Common myeloid progenitor, CD34-positive (primary cell): ENCODE measurements around the gene MARCHF6.

ENCODE experiments used
- CTCF ChIA-PET: fragments of 350-600 bp; sonication (Branson Sonifier 250); formaldehyde crosslinking; loops from one replicate; lab custom pipeline; 2021; ENCODE audit warnings: antibody characterized with exemption; lab: Charles Lee
- POLR2A ChIA-PET: fragments of 350-600 bp; sonication (Branson Sonifier 250); formaldehyde crosslinking; loops from one replicate; lab custom pipeline; 2021; ENCODE audit warnings: antibody characterized with exemption; lab: Charles Lee
- DNase-seq, 3 donors: peaks; one replicate each; pipeline versions ENCODE4 v3.0.0 to v3.0.0-alpha.2; 2013
- H3K27ac ChIP-seq, 2 experiments: 1 replicate in 1 of 2; 2 replicates in 1 of 2; pipeline ENCODE4 v1.7.0; 2013; ENCODE audit warnings: inconsistent platforms in 2 of 2, low read length in 2 of 2, mild to moderate bottlenecking in 2 of 2, low read depth in 1 of 2, moderate library complexity in 1 of 2; ENCODE audit not compliant: severe bottlenecking in 2 of 2, insufficient read depth in 1 of 2, poor library complexity in 1 of 2
- H3K27me3 ChIP-seq, 5 experiments: replicated peaks in 2 of 5; 1 replicate in 3 of 5; 2 replicates in 2 of 5; pipeline versions ENCODE4 v1.6.1 to v1.7.0; 2013; ENCODE audit warnings: low read length in 4 of 5, mild to moderate bottlenecking in 2 of 5, moderate library complexity in 2 of 5, inconsistent platforms in 1 of 5; ENCODE audit not compliant: insufficient read depth in 5 of 5, control insufficient read depth in 4 of 5
- H3K36me3 ChIP-seq, 4 experiments: 1 replicate in 2 of 4; 2 replicates in 2 of 4; pipeline versions ENCODE4 v1.6.1 to v1.7.0; 2013; ENCODE audit warnings: low read length in 3 of 4, control low read depth in 1 of 4, mild to moderate bottlenecking in 1 of 4; ENCODE audit not compliant: control insufficient read depth in 4 of 4, insufficient read depth in 4 of 4
- H3K4me1 ChIP-seq, 4 experiments: 1 replicate in 3 of 4; 2 replicates in 1 of 4; pipeline versions ENCODE4 v1.6.1 to v1.7.1; 2013; ENCODE audit warnings: low read length in 3 of 4, mild to moderate bottlenecking in 3 of 4, control low read depth in 1 of 4, inconsistent platforms in 1 of 4, moderate library complexity in 1 of 4; ENCODE audit not compliant: control insufficient read depth in 4 of 4, insufficient read depth in 4 of 4; ENCODE audit errors: control extremely low read depth in 1 of 4
- H3K4me3 ChIP-seq, 7 experiments: 1 replicate in 4 of 7; 2 replicates in 3 of 7; pipeline versions ENCODE4 v1.5.1 to v1.7.0; 2013; ENCODE audit warnings: mild to moderate bottlenecking in 7 of 7, low read length in 6 of 7, moderate library complexity in 6 of 7, inconsistent platforms in 2 of 7, low read depth in 2 of 7, control low read depth in 1 of 7; ENCODE audit not compliant: insufficient read depth in 4 of 7, control insufficient read depth in 1 of 7; ENCODE audit errors: extremely low read depth in 1 of 7
- H3K9me3 ChIP-seq, 5 experiments: 1 replicate in 4 of 5; 2 replicates in 1 of 5; pipeline versions ENCODE4 v1.6.1 to v1.7.1; 2013; ENCODE audit warnings: low read length in 4 of 5, mild to moderate bottlenecking in 2 of 5, inconsistent platforms in 1 of 5, low read depth in 1 of 5, moderate library complexity in 1 of 5; ENCODE audit not compliant: control insufficient read depth in 4 of 5, insufficient read depth in 2 of 5; ENCODE audit errors: control extremely low read depth in 1 of 5
- WGBS: methylation state at CpG from one replicate; pipeline ENCODE4 v1.1.5; 2013; ENCODE audit not compliant: insufficient coverage; 5-methylcytosine and 5-hydroxymethylcytosine counted together

MARCHF6 gene

DNA sequence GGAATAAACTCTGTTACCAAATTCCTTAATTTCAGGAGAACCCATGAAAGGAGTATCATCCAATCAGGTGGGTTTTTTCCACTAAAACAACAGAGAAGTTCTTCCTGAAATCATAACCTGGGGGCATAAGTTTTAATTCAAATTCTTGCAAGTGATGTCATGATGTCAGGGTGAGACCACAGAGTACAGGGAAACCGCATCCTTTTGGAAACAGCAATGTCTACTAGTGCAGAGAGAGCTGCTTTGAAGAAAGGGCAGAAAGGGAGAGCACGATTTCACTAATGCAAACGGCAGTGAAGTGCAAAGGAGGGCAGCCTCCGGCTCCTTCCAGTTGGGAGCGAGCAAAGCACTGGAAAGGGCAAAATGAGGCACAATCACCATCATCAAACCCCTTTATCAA lies 25.2 kb upstream of the MARCHF6 start:
- Histone ChIP-seq H3K4me1 (peaks cover 0 to 8% (median 6%) of the 10 kb centered on the region in 4 experiments), H3K4me3 (no peak overlapping the region), H3K27me3 (peaks cover 0 to 25% (median 6%) of the 10 kb centered on the region in 5 experiments), H3K36me3 (no peaks in the 10 kb centered on the region), H3K9me3 (no peaks in the 10 kb centered on the region), H3K27ac (no peak overlapping the region)
- ChIA-PET POLR2A (no interaction called here), CTCF (interaction anchor here (1.4 to 4.5 kb wide), 2 partner anchors 9 to 15 kb away, joined by 5 to 21 read pairs; no protein-coding TSS in a partner anchor)
- no peak for DNase-seq
- WGBS: 94% methylated on average over 3 of the region's 5 CpGs

DNA sequence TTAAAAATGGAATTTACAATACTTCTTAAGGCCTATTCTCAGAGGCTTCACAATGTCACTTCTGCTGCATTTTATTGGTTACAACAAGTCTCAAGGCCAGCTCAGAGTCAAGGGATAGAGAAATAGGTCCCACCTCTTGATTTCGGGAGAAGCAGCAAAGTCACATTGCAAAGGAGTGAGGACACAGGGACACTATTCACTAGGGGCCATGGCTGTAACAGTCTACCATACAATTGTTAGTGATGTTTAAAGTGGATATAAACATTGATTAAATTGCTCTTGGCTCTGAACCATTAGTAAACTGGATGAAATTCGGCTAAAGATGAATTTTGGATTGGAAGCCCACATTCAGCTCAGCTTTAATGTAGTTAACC lies 24.1 kb upstream of the MARCHF6 start:
- H3K9me3 ChIP-seq: no peaks in the 10 kb centered on the region
- H3K4me3 ChIP-seq: no peak overlapping the region
- no peak overlapping the region for H3K27ac ChIP-seq
- H3K36me3 ChIP-seq: no peaks in the 10 kb centered on the region
- DNase-seq: no peak
- WGBS: 100% methylated on average over 1 of the region's 2 CpGs
- CTCF ChIA-PET: interaction anchor here (0.9 to 4.5 kb wide), 6 partner anchors 9 to 35 kb away, joined by 3 to 21 read pairs (median 4); partner anchors contain the start of gene MARCHF6
- POLR2A ChIA-PET: no interaction called here
- H3K27me3 ChIP-seq: peaks cover 0 to 34% (median 6%) of the 10 kb centered on the region in 5 experiments
- H3K4me1 ChIP-seq: peaks cover 0 to 17% (median 13%) of the 10 kb centered on the region in 4 experiments

DNA sequence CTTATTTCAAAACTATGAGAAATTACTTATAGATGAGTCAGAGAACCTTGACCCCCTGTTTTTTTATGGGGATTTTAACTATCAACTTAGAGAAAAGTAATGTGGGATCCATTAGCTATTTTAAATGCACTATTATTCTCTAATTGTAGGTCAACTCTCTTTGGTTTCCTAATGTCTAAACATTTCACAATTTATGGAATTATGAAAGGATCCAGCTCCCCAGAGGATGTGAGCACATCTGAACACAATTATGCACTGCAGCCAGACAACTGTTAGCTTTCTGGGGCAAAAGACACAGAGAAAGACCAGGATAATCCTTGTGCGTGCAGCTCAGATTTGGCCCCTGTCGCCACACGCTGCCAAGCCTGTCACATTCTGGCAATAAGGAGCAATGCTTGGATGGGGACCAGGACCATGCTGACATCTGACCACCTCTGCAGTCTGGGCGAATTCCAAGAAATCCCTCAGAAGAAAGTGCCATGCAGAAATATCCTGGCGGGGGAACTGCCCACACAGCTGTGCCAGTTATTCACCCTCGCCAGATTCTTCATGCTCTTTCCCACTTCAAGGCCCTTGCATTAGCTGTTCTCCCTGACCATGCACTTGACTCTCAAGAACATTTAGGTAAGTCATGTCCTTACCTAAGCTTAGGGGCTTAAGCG lies 23.5 kb upstream of the MARCHF6 start:
- DNase-seq: no peak
- H3K36me3 ChIP-seq: no peaks in the 10 kb centered on the region
- 95% methylated on average over 6 of the region's 7 CpGs for WGBS
- no peak overlapping the region for H3K27ac ChIP-seq
- H3K4me3 ChIP-seq: no peak overlapping the region
- CTCF ChIA-PET: interaction anchor here (0.9 to 4.5 kb wide), 7 partner anchors 9 to 35 kb away, joined by 3 to 21 read pairs (median 4); partner anchors contain the start of gene MARCHF6
- H3K9me3 ChIP-seq: no peaks in the 10 kb centered on the region
- POLR2A ChIA-PET: no interaction called here
- H3K27me3 ChIP-seq: peaks cover 0 to 35% (median 6%) of the 10 kb centered on the region in 5 experiments
- peaks cover 0 to 22% (median 13%) of the 10 kb centered on the region in 4 experiments for H3K4me1 ChIP-seq

DNA sequence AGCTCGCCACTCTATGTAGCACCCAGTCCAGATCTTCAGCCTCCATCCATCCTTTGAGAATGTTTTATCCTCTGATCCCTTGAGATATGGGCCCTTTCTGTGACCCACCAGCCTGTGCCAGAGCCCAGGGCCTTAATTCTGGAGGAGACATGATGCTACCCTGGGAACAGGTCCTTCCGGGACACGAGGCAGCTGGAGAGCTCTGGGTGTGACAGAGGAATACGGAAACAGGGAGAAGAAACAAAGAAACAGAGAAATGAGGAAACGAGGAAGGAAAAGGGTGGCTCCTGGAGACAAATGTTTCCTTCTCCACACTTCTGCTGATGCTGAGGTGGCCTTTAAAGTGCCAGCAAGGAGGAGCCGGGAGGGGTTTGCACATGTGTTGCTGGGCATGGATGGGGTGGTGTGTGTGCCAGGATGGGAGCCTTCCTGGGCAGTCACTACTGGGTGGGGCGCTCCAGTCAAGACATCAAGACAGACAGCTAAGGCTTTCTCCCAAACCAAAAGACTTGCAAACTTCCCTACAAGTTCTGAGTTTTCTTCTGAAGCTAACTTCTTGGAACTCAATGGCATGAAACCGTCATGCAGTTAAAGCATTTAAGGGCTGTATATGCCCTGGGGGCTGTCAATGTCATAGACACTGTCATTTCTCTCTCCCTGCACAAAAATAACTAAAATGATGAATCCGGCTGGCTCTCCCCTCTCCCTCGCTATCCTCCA lies 22.8 kb upstream of the MARCHF6 start:
- POLR2A ChIA-PET: no interaction called here
- H3K27ac ChIP-seq: no peak overlapping the region
- WGBS: 93% methylated on average over 8 of the region's 10 CpGs
- no peak for DNase-seq
- CTCF ChIA-PET: interaction anchor here (1.2 to 4.5 kb wide), 5 partner anchors 10 to 47 kb away, joined by 3 to 21 read pairs (median 4); no protein-coding TSS in a partner anchor
- H3K4me3 ChIP-seq: no peak overlapping the region
- H3K36me3 ChIP-seq: no peaks in the 10 kb centered on the region
- H3K27me3 ChIP-seq: peaks cover 0 to 35% (median 6%) of the 10 kb centered on the region in 5 experiments
- H3K4me1 ChIP-seq: peaks cover 0 to 22% (median 13%) of the 10 kb centered on the region in 4 experiments
- no peaks in the 10 kb centered on the region for H3K9me3 ChIP-seq

DNA sequence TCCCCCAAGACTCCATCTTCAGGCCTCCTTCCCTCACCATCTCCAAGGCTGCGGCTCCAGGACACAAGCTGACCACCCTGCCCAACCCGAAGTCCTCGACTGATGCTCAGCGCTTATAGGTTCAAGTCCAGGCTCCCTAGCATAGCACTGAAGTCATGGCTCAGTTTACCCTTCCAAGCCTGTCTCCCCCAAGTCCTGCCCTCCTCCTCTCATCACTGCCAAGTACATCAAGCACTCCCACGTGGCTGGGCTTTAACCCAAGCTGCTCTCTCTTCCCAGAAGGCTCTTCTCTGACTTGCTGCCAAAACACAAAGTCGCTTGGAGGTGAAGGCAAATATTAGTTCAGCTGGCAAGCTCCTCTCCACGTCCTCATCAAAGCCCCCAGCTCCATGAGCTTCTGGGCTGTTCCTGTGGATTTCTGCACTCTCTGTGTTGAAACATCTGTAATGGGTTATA lies 22.1 kb upstream of the MARCHF6 start:
- Histone ChIP-seq H3K4me1 (peaks cover 0 to 22% (median 13%) of the 10 kb centered on the region in 4 experiments), H3K27ac (no peak overlapping the region), H3K4me3 (no peak overlapping the region), H3K27me3 (peaks cover 0 to 35% (median 6%) of the 10 kb centered on the region in 5 experiments), H3K36me3 (no peaks in the 10 kb centered on the region), H3K9me3 (no peaks in the 10 kb centered on the region)
- ChIA-PET CTCF (interaction anchor here (1.2 to 4.5 kb wide), 4 partner anchors 18 to 47 kb away, joined by 3 to 21 read pairs (median 4); no protein-coding TSS in a partner anchor), POLR2A (no interaction called here)
- no peak for DNase-seq
- 100% methylated on average over 5 of the region's 7 CpGs for WGBS

DNA sequence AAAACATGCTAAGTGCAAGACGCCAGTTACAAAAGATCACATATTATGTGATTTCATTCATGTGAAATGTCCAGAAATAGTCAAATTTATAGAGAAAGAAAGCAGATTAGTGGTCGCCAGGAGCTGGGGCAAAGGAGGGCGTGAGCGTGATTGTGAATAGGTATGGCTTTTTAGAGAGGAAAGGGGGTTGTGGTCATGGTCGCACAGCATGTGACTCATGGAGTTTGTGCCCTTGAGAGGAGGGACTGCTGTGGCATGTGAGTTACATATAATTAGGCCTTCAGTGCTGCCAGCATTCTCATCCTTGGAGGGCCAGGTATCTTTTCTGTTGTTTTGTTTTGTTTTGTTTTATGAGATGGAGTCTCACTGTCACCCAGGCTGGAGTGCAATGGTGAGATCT lies 21.2 kb upstream of the MARCHF6 start:
- Histone ChIP-seq H3K4me1 (peaks cover 0 to 22% (median 13%) of the 10 kb centered on the region in 4 experiments), H3K36me3 (no peaks in the 10 kb centered on the region), H3K4me3 (no peak overlapping the region), H3K9me3 (no peaks in the 10 kb centered on the region), H3K27ac (no peak overlapping the region), H3K27me3 (peaks cover 0 to 35% (median 6%) of the 10 kb centered on the region in 5 experiments)
- ChIA-PET CTCF (interaction anchor here (1.0 kb wide), 1 partner anchor 13 kb away, joined by 3 read pairs; no protein-coding TSS in a partner anchor), POLR2A (interaction anchor here (0.6 kb wide), 1 partner anchor 25 kb away, joined by 4 read pairs; the partner anchor contains the start of gene CMBL)
- no peak for DNase-seq
- 96% methylated on average over 4 of the region's 5 CpGs for WGBS
